ENCODE results near the gene ECHDC3. TPM values are rescaled to one million over a fixed set of nuclear protein-coding genes. Genes with fewer than 3 reads are reported as not detected.
A peak's percentile ranks its signal among the peaks of the same experiment; 100 is the strongest.

Gene ECHDC3, protein sequence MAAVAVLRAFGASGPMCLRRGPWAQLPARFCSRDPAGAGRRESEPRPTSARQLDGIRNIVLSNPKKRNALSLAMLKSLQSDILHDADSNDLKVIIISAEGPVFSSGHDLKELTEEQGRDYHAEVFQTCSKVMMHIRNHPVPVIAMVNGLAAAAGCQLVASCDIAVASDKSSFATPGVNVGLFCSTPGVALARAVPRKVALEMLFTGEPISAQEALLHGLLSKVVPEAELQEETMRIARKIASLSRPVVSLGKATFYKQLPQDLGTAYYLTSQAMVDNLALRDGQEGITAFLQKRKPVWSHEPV
- polyA plus RNA-seq (2013, experiment 1 of 2), result 2.7 TPM
- polyA plus RNA-seq (2013, experiment 2 of 2), result 2.6 TPM

DNA sequence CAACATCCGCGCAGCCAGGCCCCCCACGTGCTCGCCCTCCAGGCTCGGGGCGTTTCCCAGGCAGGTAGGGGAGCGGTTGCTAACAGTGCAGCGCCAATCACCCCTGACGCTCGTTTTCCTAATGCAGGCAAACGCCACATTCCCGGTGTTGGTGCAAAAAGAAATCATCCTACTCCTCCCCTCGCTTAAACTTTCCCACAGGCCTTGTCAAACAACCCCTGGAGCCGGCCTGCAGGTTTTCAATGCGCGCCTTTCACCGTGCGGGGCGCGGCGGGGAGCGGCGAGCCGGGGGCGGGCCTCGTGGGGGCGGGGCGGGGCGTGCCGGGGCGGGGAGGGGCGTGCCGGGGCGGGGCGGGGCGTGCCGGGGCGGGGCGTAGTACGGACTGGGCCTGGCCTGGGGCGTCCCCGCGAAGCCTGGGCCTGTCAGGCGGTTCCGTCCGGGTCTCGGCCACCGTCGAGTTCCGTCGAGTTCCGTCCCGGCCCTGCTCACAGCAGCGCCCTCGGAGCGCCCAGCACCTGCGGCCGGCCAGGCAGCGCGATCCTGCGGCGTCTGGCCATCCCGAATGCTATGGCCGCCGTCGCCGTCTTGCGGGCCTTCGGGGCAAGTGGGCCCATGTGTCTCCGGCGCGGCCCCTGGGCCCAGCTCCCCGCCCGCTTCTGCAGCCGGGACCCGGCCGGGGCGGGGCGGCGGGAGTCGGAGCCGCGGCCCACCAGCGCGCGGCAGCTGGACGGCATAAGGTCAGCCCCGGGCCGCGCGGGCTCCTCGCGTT, at the start of gene ECHDC3:
TSS of gene ECHDC3 (plus strand) at position 374 of the 770 bp plus-strand sequence. CDS start at position 569, 195 bp downstream.
- Histone ChIP-seq H2AK5ac (ENCODE audit: low read length, severe bottlenecking) (no peak within 1 kb of the TSS), H3K27me3 (ENCODE audit: control insufficient read depth in 1 of 2, insufficient read depth in 1 of 2, low read length in 2 of 2) (peaks cover 0 to 25% of the 10 kb centered on the region in 2 experiments), H2BK120ac (ENCODE audit: low read depth, low read length) (no peak within 1 kb of the TSS), H3K27ac (ENCODE audit: low read length, poor library complexity, severe bottlenecking) (no peak within 1 kb of the TSS), H2BK12ac (ENCODE audit: low read length in 2 of 2) (no peak within 1 kb of the TSS), H3K9me3 (ENCODE audit: control insufficient read depth, low read length) (no peaks in the 10 kb centered on the region), H3K79me1 (replicated peaks; ENCODE audit: low read length, poor library complexity, severe bottlenecking) (no peaks in the 10 kb centered on the region), H2BK15ac (ENCODE audit: low read depth, poor library complexity, severe bottlenecking) (no peak within 1 kb of the TSS), H3K9ac (ENCODE audit: low read length) (no peak within 1 kb of the TSS), H2AFZ (ENCODE audit: low read depth, low read length) (peak within 1 kb of the TSS; percentile 84), H4K8ac (ENCODE audit: low read length) (peak within 1 kb of the TSS; percentile 88), H3K18ac (ENCODE audit: low read depth in 1 of 2, low read length in 2 of 2) (peak within 1 kb of the TSS; percentile 12 to 74), H4K91ac (ENCODE audit: low read length) (peak within 1 kb of the TSS; percentile 39), H3K4ac (ENCODE audit: low read depth in 1 of 2, low read length in 2 of 2) (no peak within 1 kb of the TSS), H3K36me3 (ENCODE audit: control insufficient read depth in 1 of 2, insufficient read depth in 2 of 2, low read depth in 1 of 2, low read length in 2 of 2) (peaks cover 0 to 4% of the 10 kb centered on the region in 2 experiments), H3K4me3 (ENCODE audit: insufficient read depth in 1 of 2, low read depth in 1 of 2, low read length in 2 of 2) (peak within 1 kb of the TSS; percentile 69 to 70), H3K14ac (ENCODE audit: low read length in 2 of 2) (no peak within 1 kb of the TSS), H3K4me2 (ENCODE audit: low read length, poor library complexity, severe bottlenecking) (peak within 1 kb of the TSS; percentile 79), H3K4me1 (ENCODE audit: control insufficient read depth, insufficient read depth, low read depth, low read length) (peaks cover 11% of the 10 kb centered on the region), H2BK5ac (ENCODE audit: low read depth, low read length, poor library complexity, severe bottlenecking) (no peak within 1 kb of the TSS), H3K23ac (ENCODE audit: low read length in 2 of 2) (no peak within 1 kb of the TSS)
- WGBS, result 60% methylated on average over 63 of the region's 93 CpGs
- peak; percentile 7 for DNase-seq

DNA sequence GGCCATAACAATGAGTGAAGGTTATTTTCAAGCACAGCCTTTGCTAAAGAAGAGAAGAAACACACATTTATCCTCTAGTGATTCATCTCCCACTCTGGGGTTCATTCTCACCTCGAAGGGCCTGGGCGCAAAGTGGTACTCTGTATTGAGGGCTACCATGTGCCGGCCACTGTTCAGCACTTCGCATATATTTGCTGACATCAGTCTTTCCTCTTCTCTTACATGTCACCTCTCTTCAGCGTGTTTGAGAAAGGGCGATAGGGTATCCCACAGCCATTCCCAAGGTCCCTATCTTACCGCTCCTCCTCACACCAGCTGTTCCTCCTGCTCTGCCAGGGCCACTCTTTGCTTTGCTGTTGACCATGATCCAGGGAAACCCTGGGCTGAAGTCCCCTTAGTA, 48.8 kb upstream of the ECHDC3 start:
- WGBS, result 96% methylated on average over 7 of the region's 7 CpGs
- no peak for DNase-seq
- Histone ChIP-seq H3K4ac (ENCODE audit: low read depth in 1 of 2, low read length in 2 of 2) (no peak overlapping the region), H2AFZ (ENCODE audit: low read depth, low read length) (no peak overlapping the region), H3K23ac (ENCODE audit: low read length in 2 of 2) (no peak overlapping the region), H4K91ac (ENCODE audit: low read length) (no peak overlapping the region), H2BK12ac (ENCODE audit: low read length in 2 of 2) (no peak overlapping the region), H2BK120ac (ENCODE audit: low read depth, low read length) (no peak overlapping the region), H3K14ac (ENCODE audit: low read length in 2 of 2) (no peak overlapping the region), H2AK5ac (ENCODE audit: low read length, severe bottlenecking) (no peak overlapping the region), H4K8ac (ENCODE audit: low read length) (no peak overlapping the region), H2BK5ac (ENCODE audit: low read depth, low read length, poor library complexity, severe bottlenecking) (no peak overlapping the region), H2BK15ac (ENCODE audit: low read depth, poor library complexity, severe bottlenecking) (no peak overlapping the region), H3K79me1 (replicated peaks; ENCODE audit: low read length, poor library complexity, severe bottlenecking) (no peaks in the 10 kb centered on the region), H3K9me3 (ENCODE audit: control insufficient read depth, low read length) (no peaks in the 10 kb centered on the region), H3K27me3 (ENCODE audit: control insufficient read depth in 1 of 2, insufficient read depth in 1 of 2, low read length in 2 of 2) (peaks cover 13 to 38% of the 10 kb centered on the region in 2 experiments), H3K4me2 (ENCODE audit: low read length, poor library complexity, severe bottlenecking) (no peak overlapping the region), H3K4me3 (ENCODE audit: insufficient read depth in 1 of 2, low read depth in 1 of 2, low read length in 2 of 2) (no peak overlapping the region), H3K9ac (ENCODE audit: low read length) (no peak overlapping the region), H3K36me3 (ENCODE audit: control insufficient read depth in 1 of 2, insufficient read depth in 2 of 2, low read depth in 1 of 2, low read length in 2 of 2) (no peaks in the 10 kb centered on the region), H3K27ac (ENCODE audit: low read length, poor library complexity, severe bottlenecking) (no peak overlapping the region), H3K18ac (ENCODE audit: low read depth in 1 of 2, low read length in 2 of 2) (no peak overlapping the region), H3K4me1 (ENCODE audit: control insufficient read depth, insufficient read depth, low read depth, low read length) (no peaks in the 10 kb centered on the region)

DNA sequence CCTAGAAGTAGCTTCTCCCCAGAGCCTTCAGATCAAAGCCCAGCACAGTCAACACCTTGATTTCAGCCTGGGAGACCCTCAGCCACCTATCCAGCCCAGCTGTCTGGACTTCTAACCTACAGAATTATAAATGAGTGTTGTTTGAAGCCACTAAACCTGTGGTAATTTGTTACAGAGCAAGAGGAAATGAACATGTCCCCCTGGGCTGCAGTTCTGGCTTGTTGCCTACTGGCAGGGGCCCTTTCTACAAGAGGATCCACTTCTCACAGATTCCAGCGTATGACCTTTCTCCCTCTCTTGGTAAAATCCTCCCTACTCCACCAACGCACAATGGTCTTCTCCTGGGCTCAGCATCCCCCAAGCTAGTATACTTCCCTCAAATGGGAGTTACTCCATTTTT, 46.4 kb upstream of the ECHDC3 start:
- Histone ChIP-seq H3K4ac (ENCODE audit: low read depth in 1 of 2, low read length in 2 of 2) (no peak overlapping the region), H3K14ac (ENCODE audit: low read length in 2 of 2) (no peak overlapping the region), H3K79me1 (replicated peaks; ENCODE audit: low read length, poor library complexity, severe bottlenecking) (no peaks in the 10 kb centered on the region)

More for the DNA sequence above, 46.4 kb upstream of the ECHDC3 start:
- H2BK5ac ChIP-seq (ENCODE audit: low read depth, low read length, poor library complexity, severe bottlenecking), result no peak overlapping the region
- H2BK12ac ChIP-seq (ENCODE audit: low read length in 2 of 2), result no peak overlapping the region
- no peaks in the 10 kb centered on the region for H3K9me3 ChIP-seq (ENCODE audit: control insufficient read depth, low read length)
- H4K91ac ChIP-seq (ENCODE audit: low read length), result no peak overlapping the region
- H4K8ac ChIP-seq (ENCODE audit: low read length), result no peak overlapping the region
- no peak overlapping the region for H3K4me2 ChIP-seq (ENCODE audit: low read length, poor library complexity, severe bottlenecking)
- H3K18ac ChIP-seq (ENCODE audit: low read depth in 1 of 2, low read length in 2 of 2), result no peak overlapping the region
- H2BK15ac ChIP-seq (ENCODE audit: low read depth, poor library complexity, severe bottlenecking), result no peak overlapping the region
- no peak overlapping the region for H3K4me3 ChIP-seq (ENCODE audit: insufficient read depth in 1 of 2, low read depth in 1 of 2, low read length in 2 of 2)
- no peak overlapping the region for H2BK120ac ChIP-seq (ENCODE audit: low read depth, low read length)
- 89% methylated on average over 2 of the region's 2 CpGs for WGBS
- H3K27me3 ChIP-seq (ENCODE audit: control insufficient read depth in 1 of 2, insufficient read depth in 1 of 2, low read length in 2 of 2), result peaks cover 13 to 38% of the 10 kb centered on the region in 2 experiments
- peaks cover 3% of the 10 kb centered on the region for H3K4me1 ChIP-seq (ENCODE audit: control insufficient read depth, insufficient read depth, low read depth, low read length)
- no peak overlapping the region for H3K27ac ChIP-seq (ENCODE audit: low read length, poor library complexity, severe bottlenecking)
- no peak overlapping the region for H3K9ac ChIP-seq (ENCODE audit: low read length)
- no peak overlapping the region for H2AFZ ChIP-seq (ENCODE audit: low read depth, low read length)
- no peak overlapping the region for H2AK5ac ChIP-seq (ENCODE audit: low read length, severe bottlenecking)
- no peaks in the 10 kb centered on the region for H3K36me3 ChIP-seq (ENCODE audit: control insufficient read depth in 1 of 2, insufficient read depth in 2 of 2, low read depth in 1 of 2, low read length in 2 of 2)
- DNase-seq, result no peak
- no peak overlapping the region for H3K23ac ChIP-seq (ENCODE audit: low read length in 2 of 2)
